Left kidney (tissue), 2 donors: ENCODE measurements around the gene TPT1. TPM values are rescaled to one million over a fixed set of nuclear protein-coding genes. Genes with fewer than 3 reads are reported as not detected.
"Not testable (repeated sequence)": the region's sequence is repeated elsewhere in the genome, so short reads cannot be mapped to it uniquely, and the experiment has no call there.

Experiments used
- DNase-seq: peaks from one replicate; pipeline ENCODE4 v3.0.0-alpha.2; 2013
- polyA plus RNA-seq: library from polyadenylated mRNA; unstranded; fragments of 120-200 nt; gene quantifications from one replicate; pipeline ENCODE4 v1.2.1, GENCODE V29; 2013; ENCODE audit not compliant: insufficient read length

The TPT1 gene
- polyA plus RNA-seq, 1 donor: 5,991 TPM

DNA sequence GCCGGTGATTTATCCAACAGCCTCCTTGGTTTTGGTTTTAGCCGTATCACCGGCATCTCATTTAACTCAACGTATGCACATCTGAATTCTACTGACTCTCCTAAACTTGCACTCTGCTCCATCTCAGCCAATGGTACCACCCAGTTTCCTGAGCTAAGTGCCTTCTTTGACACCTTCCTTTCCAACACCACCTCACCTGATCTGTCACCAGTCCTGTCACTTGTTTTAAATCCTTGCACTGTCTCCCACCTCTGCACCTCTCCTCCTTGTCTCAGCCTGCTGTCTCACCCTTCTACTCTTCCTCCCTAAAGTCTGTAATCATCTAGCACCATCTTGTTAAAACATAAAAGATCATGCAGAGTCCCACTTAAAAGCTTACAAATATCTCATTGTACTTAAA, 28.1 kb upstream of the TPT1 start:
- DNase-seq: no peak

GRCh38 chr13:45368571-45368970, 27.6 kb upstream of the TPT1 start:
- no peak for DNase-seq

- no peak for DNase-seq
Measured at GRCh38 chr13:45368005-45368404, 27.0 kb upstream of the TPT1 start.

DNA sequence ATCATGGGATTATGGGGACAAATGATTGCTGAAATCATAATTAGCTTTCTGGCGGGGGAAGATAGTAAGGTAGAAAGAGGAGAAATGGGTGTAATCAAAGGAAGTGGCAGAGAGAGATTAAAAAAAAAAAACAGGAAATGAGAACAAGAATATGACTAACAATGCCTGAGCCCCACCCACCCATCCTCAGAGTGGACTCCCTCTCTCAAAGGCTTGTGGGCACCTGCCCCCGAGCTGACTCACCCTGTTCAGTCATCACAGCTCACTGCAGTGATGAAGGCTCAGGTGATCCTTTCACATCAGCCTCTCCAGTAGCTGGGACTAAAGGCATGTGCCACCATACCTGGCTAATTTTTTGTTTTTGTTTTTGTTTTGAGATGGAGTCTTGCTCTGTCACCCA, 26.4 kb upstream of the TPT1 start:
- no peak for DNase-seq

GRCh38 chr13:45365558-45365885, 24.5 kb upstream of the TPT1 start:
- DNase-seq: no peak

GRCh38 chr13:45364876-45365557, 24.0 kb upstream of the TPT1 start:
- DNase-seq: no peak

DNA sequence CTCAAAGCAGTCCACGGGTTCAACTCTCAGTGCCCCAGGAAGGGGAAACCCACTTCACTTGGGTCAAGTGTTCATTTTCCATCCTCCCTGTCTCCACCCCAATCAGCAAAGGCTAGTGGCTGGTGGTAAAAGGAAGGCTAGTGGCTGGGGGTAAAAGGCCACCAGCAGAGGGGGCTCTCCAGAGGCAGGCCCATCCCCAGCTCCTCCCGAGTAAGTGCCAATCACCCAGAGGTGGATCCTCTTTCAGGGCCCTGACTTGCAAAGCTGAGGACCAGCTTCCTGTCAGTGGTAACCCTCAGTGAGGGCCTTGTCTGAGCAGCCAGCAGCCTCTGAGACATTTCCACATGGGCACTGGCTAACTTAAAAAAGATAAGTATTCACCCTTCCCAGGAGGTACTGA, 22.0 kb upstream of the TPT1 start:
- DNase-seq: no peak

DNA sequence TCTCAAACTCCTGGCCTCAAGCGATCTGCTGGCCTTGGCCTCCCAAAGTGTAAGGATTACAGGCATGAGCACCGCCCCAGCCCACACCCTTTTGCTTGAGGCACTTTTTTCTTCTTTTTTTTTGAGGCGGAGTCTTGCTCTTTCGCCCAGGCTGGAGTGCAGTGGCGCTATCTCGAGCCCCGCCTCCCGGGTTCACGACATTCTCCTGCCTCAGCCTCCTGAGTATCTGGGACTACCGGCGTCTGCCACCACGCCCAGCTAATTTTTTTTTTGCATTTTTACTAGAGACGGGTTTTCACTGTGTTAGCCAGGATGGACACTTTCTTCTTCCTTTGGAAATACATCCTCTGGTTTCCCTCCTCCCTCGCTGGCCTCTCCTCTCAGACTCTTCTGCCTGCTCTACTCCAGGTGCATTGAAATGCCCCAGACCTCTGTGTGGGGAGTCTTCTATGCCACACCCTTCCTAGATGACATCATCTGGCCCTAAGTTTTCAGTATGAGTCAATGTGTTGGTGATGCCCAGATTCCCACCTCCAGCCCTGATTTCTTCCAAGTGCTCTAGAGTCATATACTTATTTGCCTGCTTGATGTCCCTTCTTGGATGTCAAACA, 20.7 kb upstream of the TPT1 start:
- DNase-seq: no peak

- no peak for DNase-seq
Measured at GRCh38 chr13:45356966-45357672, 16.1 kb upstream of the TPT1 start.

DNA sequence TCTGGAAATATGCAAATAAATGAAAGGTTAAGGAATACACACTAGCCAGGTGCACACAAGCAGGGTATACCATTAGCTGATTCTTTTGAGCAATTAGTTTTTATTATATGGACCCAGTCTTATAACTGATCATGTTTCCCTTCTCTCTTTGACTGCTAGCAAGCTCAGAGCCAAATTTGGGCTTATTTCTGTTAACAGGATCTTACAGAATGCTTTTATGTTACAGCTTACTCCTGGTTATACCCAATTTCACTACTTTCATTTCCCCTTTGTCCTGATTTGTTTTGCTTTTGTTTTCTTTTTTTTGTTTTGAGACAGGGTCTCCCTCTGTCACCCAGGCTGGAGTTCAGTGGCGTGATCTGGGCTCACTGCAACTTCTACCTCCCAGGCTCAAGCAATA, 12.9 kb upstream of the TPT1 start:
- no peak for DNase-seq

GRCh38 chr13:45352031-45352430, 11.0 kb upstream of the TPT1 start:
- no peak for DNase-seq

- DNase-seq: no peak
Measured at GRCh38 chr13:45350152-45350551, 9.2 kb upstream of the TPT1 start.

- DNase-seq: no peak
Measured at GRCh38 chr13:45349438-45349837, 8.5 kb upstream of the TPT1 start.

- not testable (repeated sequence) for DNase-seq
Measured at GRCh38 chr13:45344064-45344463, 3.1 kb upstream of the TPT1 start.

GRCh38 chr13:45343102-45343501, 2.1 kb upstream of the TPT1 start:
- DNase-seq: not testable (repeated sequence)

DNA sequence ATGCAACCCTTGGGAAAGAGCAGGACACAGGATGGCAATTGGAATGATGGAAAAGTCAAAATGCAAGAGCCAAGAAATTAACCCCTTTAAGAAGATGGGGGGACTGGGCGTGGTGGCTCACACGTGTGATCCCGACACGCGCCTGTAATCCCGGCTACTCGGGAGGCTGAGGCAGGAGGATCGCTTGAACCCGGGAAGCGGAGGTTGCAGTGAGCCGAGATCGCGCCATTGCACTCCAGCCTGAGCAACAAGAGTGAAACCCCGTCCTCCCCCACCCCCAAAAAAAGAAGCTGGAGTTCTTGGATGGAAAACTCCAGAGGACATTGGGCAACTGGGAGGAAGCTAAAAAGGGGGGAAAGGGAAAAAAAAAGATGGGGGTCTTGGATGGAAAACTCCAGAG, 1.7 kb upstream of the TPT1 start:
- DNase-seq: not testable (repeated sequence)

DNA sequence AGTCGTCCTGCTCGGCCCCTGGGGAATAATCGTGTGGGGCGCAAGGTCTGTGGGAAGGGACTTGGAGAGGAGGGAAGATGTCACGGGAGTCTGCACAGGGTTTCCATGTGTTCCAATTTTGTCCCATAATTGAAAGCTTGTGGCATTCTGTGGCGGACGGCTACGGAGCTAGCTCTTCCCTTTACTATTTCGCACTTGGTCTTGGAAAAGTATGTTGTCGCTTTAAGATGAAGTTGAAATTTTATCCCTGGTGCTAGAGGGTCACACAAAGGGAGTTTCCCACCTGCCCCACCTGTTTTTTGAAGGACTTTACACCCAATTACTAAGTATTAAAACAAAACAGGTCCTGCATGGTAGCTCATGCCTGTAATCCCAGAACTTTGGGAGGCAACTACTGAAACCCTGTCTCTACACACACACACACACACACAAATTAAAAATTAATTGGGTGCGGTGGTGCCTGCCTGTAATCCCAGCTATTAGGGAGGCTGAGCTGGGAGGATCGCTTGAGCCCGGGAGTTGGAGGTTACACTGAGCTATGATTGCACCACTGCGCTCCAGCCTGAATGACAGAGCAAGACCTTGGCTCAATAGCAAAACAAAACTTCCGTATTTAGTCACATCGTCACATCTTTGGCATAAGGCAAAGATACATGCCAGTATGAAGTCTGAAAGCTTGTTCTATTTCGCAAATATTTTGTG, 967 bp upstream of the TPT1 start:
- DNase-seq: peak; percentile 60

- peak; percentile 93 for DNase-seq
Measured at GRCh38 chr13:45340422-45341033, 455 bp downstream of the TPT1 start.

- DNase-seq: no peak
Measured at GRCh38 chr13:45339867-45340266, 1.1 kb downstream of the TPT1 start.

DNA sequence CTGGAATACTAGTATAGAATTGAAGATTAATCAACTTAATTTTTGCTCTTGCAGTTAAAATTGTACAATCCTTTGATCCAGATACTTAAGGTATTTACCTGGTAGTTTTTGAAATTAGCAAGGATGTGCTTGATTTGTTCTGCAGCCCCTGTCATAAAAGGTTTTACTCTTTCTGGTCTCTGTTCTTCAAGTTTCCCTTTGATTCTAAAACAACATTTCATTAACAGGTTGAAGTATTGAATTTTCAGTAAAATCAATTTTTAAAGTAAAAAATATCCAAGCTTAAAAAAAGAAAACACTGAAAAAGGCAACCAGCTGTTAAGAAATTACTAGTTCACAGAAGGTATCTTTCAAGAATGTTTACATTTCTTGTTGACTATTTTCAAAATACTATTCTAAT, 1.6 kb downstream of the TPT1 start:
- no peak for DNase-seq

DNA sequence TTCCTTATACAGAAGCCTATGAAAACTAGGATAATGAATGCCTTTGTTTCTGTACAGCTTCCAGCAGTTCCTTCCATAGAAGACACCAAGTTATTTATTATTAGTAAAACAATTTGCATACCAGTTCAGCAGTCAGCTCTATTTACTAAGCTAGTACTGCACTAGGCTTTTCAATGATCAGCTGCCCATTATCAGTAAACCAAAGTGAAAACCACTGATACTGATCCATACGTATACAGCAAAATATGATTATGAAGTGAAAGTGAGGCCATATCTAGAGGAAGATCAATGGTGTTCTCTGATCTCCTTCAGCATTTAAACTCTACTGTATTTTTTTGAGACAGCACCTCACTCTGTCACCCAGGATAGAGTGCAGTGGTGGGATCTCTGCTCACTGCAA, 3.2 kb downstream of the TPT1 start:
- DNase-seq: no peak

- no peak for DNase-seq
Measured at GRCh38 chr13:45337395-45337794, 3.6 kb downstream of the TPT1 start.
